Keratinocyte (primary cell): ENCODE results near the gene WDR6.

Experiments
- EZH2 ChIP-seq: IDR thresholded peaks from one replicate; pipeline ENCODE4 v1.6.1; 2012; ENCODE audit warnings: inconsistent platforms, mild to moderate bottlenecking, low read length, moderate library complexity
- TF ChIP-seq, protein P1 (sequence below), 3 experiments: IDR thresholded peaks in 1 of 3; conservative IDR thresholded peaks in 1 of 3; optimal IDR thresholded peaks in 1 of 3; 2 replicates in 2 of 3; 3 replicates in 1 of 3; pipeline versions ENCODE3 to v1.5.1; 2011; ENCODE audit warnings: low read length in 3 of 3, mild to moderate bottlenecking in 3 of 3, moderate library complexity in 2 of 3, control low read depth in 1 of 3, inconsistent platforms in 1 of 3; ENCODE audit not compliant: insufficient read depth in 2 of 3; ENCODE audit errors: extremely low read depth in 1 of 3

DNA sequence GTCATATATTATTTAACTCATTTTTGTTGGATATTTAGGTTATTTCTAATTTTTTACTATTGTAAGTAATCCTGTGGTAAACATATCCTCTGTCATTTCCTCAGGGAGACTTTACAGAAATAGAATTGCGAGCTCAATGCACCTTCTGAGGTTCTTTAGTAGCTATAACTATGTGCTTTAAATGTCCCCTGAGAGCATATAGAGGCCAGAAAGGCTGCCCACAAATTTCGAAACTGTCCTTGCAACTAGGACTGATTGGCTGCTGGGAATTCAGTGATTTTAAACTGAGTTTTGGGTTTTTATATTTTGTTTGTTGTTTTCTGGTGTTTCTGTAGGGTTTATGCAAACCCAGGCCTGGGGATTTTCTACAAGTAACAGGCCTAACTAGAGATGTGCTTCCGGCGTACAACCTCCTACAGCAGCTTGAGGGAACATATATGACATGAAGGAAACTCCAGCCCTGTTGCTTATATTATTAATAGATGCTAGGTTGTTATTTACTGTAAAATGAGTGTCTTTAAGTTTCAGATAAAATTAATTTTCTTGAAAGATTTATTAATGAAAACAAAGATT, 46.3 kb upstream of the WDR6 start:
- TF ChIP-seq, protein P1, sequence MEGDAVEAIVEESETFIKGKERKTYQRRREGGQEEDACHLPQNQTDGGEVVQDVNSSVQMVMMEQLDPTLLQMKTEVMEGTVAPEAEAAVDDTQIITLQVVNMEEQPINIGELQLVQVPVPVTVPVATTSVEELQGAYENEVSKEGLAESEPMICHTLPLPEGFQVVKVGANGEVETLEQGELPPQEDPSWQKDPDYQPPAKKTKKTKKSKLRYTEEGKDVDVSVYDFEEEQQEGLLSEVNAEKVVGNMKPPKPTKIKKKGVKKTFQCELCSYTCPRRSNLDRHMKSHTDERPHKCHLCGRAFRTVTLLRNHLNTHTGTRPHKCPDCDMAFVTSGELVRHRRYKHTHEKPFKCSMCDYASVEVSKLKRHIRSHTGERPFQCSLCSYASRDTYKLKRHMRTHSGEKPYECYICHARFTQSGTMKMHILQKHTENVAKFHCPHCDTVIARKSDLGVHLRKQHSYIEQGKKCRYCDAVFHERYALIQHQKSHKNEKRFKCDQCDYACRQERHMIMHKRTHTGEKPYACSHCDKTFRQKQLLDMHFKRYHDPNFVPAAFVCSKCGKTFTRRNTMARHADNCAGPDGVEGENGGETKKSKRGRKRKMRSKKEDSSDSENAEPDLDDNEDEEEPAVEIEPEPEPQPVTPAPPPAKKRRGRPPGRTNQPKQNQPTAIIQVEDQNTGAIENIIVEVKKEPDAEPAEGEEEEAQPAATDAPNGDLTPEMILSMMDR (optimal IDR thresholded peaks at IDR 0.05 in 1 of 3, IDR thresholded peaks at IDR 0.05 in 1 of 3, conservative IDR thresholded peaks at IDR 0.05 in 1 of 3; ENCODE audit: extremely low read depth in 1 of 3, insufficient read depth in 2 of 3, low read length in 3 of 3): no peak
- no peak for TF ChIP-seq EZH2
